ENCODE measurements around the gene NUMA1.

The NUMA1 gene

DNA sequence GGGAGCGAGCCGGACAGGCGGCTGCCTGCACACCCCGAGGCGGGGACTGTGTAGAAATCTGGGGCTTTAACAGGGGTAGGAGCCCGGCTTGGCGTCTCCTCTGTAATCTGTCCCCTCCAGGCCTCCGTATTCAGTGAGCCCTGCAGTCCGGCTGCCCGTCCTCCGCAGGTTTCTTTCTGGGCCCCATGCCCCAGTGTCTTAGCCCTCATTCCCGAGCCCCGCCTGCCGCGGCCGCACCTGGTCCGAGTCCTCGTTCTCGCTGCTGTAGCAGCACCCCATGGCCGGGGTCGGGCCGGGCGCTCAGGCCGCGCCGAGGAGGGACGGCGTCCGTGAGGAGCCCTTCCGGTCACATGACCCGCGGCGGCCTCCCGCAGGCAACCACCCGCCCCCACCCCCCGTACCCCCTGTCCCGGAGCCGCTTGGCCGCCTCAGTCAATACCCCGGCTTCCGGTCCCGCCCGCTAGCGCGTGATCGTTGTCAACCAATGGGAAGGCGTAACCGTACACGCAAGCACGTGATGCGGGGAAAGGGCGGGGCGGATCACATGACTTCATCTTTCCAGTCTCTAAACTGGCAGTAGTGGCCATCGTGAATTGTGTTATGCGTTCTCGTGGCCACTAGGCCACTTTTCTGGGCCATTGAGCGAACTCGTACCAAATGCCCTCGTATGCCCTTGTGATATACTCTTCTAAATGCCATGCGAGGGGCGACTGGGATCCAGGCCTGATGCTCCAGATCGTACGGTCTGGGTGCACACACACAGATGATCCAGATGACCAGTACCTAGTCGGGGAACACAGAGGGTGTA, 22.8 kb upstream of the NUMA1 start, which contains the start of gene LAMTOR1:
TSS of gene LAMTOR1 (minus strand) at position 352 of the 808 bp plus-strand sequence. CDS start at position 279, 73 bp downstream.
- DNase-seq (ENCODE audit: low spot score) (peak; percentile 94), FAIRE-seq (peak; percentile 53)

DNA sequence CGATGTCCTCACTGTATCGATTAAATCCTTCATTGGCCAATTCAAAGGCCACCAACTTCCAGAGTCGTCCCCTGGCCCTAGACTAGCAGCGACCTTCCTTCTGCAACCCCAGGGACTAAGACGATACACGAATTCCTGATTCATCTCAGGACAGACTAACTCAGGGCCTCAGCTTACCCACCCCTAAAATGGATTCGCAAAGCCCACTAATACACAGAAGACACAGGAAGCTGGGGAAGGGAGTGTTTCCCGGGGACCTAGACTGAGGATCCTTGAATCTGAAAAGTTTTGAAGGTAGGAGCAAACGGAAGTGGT, 22.2 kb upstream of the NUMA1 start:
- no peak for DNase-seq (ENCODE audit: low spot score)
- FAIRE-seq, result no peak

GRCh38 chr11:72102162-72102561, 21.8 kb upstream of the NUMA1 start:
- no peak for FAIRE-seq
- DNase-seq (ENCODE audit: low spot score), result no peak

- FAIRE-seq (no peak), DNase-seq (ENCODE audit: low spot score) (no peak)
Observed at GRCh38 chr11:72100462-72100861, 20.1 kb upstream of the NUMA1 start.

GRCh38 chr11:72100009-72100408, 19.7 kb upstream of the NUMA1 start:
- DNase-seq (ENCODE audit: low spot score) (no peak), FAIRE-seq (no peak)

GRCh38 chr11:72098741-72099140, 18.4 kb upstream of the NUMA1 start:
- no peak for FAIRE-seq
- DNase-seq (ENCODE audit: low spot score), result no peak

DNA sequence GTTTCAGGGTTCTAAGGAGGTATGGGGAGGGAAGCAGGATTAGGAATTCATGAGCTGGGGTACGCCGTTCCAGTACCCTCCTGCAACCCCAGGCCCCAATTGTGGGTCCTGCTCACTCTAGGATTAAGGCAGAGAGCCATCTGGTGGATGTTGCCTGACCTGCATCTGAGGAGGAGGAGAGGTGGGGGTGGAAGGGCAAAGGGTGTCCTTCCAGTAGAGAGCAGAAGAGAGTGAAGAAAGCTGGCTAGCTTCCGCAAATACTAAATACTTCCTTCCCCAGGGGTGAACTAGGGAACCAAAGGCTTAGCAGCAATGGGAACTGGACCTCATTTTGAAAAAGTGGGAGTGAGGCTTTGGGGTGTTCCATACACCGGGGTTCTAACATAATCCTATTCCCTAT, 10.9 kb upstream of the NUMA1 start:
- FAIRE-seq (no peak), DNase-seq (ENCODE audit: low spot score) (no peak)

GRCh38 chr11:72088076-72088808, 7.9 kb upstream of the NUMA1 start:
- DNase-seq (ENCODE audit: low spot score) (no peak), FAIRE-seq (no peak)

GRCh38 chr11:72085621-72086351, 5.4 kb upstream of the NUMA1 start:
- no peak for DNase-seq (ENCODE audit: low spot score)
- no peak for FAIRE-seq

- FAIRE-seq (no peak), DNase-seq (ENCODE audit: low spot score) (no peak)
Observed at GRCh38 chr11:72084965-72085364, 4.6 kb upstream of the NUMA1 start.

- FAIRE-seq, result no peak
- DNase-seq (ENCODE audit: low spot score), result no peak
Observed at GRCh38 chr11:72084076-72084475, 3.7 kb upstream of the NUMA1 start.

GRCh38 chr11:72083414-72083813, 3.1 kb upstream of the NUMA1 start:
- FAIRE-seq, result no peak
- no peak for DNase-seq (ENCODE audit: low spot score)

GRCh38 chr11:72081821-72082453, 1.6 kb upstream of the NUMA1 start:
- DNase-seq (ENCODE audit: low spot score) (no peak), FAIRE-seq (no peak)

DNA sequence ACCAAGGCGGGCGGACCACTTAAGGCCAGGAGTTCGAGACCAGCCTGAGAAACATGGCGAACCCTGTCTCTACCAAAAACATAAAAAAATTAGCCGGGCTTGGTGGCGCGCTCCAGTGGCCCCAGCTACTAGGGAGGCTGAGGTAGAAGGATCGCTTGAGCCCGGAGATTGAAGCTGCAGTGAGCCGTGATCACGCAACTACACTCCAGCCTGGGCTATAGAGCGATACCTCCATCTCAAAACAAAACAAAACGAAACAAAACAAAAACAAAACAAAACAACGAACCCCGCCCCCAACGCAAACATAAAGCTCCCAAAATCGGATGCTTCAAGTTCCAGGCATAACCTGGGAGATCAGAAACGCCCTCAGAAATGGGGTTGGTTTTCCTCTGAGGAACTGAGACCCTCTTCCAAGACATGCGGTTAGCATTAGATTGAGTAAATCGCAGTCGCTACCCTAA, 872 bp upstream of the NUMA1 start:
- FAIRE-seq, result no peak
- DNase-seq (ENCODE audit: low spot score), result no peak

DNA sequence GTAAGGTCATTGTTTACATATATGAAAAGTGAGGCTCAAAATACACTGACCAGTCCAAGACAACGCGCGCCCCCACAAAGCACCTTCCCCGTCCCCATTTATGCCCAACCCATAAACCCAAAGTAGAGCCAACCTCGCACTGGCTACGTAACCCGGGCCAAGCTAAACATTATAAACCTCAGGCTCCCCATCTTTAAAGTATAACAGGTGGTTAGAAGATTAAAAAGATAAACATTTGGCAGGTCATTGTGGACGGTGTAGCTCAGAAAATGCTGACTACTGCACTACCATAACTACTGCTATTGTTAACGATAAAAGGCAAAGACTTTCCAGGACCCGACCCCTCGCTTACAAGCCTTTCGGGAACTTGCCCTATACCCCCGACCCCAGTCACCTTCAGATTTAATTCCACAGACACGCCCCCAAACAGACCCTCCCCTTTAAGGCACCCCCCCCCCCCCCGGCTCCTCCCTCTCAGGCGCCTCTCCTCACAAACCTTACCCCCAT, 470 bp downstream of the NUMA1 start:
- no peak for DNase-seq (ENCODE audit: low spot score)
- no peak for FAIRE-seq

- DNase-seq (ENCODE audit: low spot score) (no peak), FAIRE-seq (no peak)
Observed at GRCh38 chr11:72078477-72078876, 1.9 kb downstream of the NUMA1 start.

DNA sequence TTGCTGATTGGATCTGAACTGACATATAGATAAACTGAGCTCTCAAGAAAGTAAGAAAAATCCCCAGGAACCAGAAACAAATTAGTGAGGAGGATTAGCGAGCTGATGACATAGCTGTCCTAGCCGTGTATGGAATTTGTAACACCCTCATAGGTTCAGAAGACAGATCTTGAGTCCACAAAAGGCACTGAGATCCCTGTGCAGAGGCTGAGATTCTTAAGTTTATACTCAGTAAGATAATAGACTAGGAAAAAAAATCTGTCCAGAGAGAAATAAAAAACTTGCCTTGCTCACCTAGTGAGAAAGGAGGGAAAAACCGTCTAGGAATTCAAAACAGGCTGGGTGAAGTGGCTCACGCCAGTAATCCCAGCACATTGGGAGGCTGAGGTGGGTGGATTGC, 4.6 kb downstream of the NUMA1 start:
- FAIRE-seq (no peak), DNase-seq (ENCODE audit: low spot score) (no peak)

DNA sequence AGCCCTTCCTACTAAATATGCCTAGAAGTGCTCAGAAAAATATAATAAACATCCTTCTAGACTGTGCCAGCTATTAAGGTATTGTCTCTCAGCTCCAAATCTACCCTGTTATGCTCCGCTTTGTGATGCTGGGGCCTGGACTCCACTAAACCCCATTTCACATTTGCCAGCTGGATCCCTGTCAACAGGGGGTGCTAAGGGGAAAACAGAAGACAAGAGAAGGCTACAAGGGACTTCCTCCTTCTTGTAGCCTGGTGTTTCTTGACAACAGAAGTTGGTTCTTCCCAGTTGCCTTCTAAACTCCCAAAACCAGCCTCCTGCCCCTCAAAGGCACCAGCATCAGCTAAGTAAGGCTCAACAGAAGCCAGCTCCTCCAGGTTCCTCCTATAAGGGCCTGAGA, 5.2 kb downstream of the NUMA1 start:
- FAIRE-seq (no peak), DNase-seq (ENCODE audit: low spot score) (no peak)

- peak; percentile 62 for DNase-seq (ENCODE audit: low spot score)
- no peak for FAIRE-seq
Observed at GRCh38 chr11:72072348-72072747, 8.0 kb downstream of the NUMA1 start.

- no peak for FAIRE-seq
- peak; percentile 17 for DNase-seq (ENCODE audit: low spot score)
Observed at GRCh38 chr11:72070491-72070890, 9.9 kb downstream of the NUMA1 start.

DNA sequence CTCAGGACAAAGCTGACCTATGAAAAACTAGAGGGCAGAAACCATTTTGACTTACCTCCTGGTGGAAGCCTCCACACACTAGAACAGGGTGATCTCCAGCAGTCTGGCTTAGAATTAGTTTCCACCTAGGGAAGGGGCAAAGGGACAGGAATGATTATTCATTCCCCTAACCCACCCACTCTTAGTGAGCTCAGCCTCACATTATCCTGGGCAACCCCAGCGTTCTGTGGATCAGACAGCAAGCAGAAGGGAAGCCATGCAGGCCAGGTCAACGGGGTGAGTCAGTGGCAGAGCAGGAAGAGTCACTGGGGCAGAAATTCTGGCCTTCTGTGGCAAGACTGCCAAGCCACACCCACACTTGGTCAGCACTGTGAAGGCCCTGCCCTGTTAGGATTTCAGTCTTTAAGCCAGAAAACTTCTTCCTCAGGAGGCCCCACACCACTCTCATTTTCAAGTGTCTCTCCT, 10.5 kb downstream of the NUMA1 start:
- FAIRE-seq, result peak; percentile 86

More for the DNA sequence above, 10.5 kb downstream of the NUMA1 start:
- DNase-seq (ENCODE audit: low spot score), result peak; percentile 83

Data from RCC 7860 (cell line).